Activated naive CD4-positive, alpha-beta T cell treated with anti-CD3 and anti-CD28 coated beads for 36 hours (primary cell): ENCODE measurements around the gene AFG1L. TPM values are rescaled to one million over a fixed set of nuclear protein-coding genes. Genes with fewer than 3 reads are reported as not detected.

ENCODE experiments used
- CTCF ChIA-PET: fragments of 350-600 bp; sonication (Branson Sonifier 250); formaldehyde crosslinking; loops from one replicate; lab custom pipeline; 2021; ENCODE audit warnings: antibody characterized with exemption; lab: Charles Lee
- DNase-seq: peaks from one replicate; pipeline ENCODE4 v3.0.0-alpha.2; 2020
- H3K27ac Mint-ChIP-seq: one replicate; pipeline ENCODE4 v1.8.0; 2021; ENCODE audit warnings: mild to moderate bottlenecking, mixed read lengths
- H3K27me3 Mint-ChIP-seq: one replicate; pipeline ENCODE4 v1.8.0; 2021; ENCODE audit warnings: low read depth, mixed read lengths
- H3K36me3 Mint-ChIP-seq: one replicate; pipeline ENCODE4 v1.8.0; 2021; ENCODE audit warnings: low read depth, mixed read lengths
- H3K4me1 Mint-ChIP-seq: one replicate; pipeline ENCODE4 v1.8.0; 2021; ENCODE audit warnings: low read depth, mixed read lengths
- H3K4me3 Mint-ChIP-seq: one replicate; pipeline ENCODE4 v1.8.0; 2021; ENCODE audit warnings: mild to moderate bottlenecking, moderate library complexity, mixed read lengths
- H3K9me3 Mint-ChIP-seq: one replicate; pipeline ENCODE4 v1.8.0; 2021; ENCODE audit warnings: mixed read lengths
- intact Hi-C: fragments of 100-400 bp; cut with micrococcal nuclease; formaldehyde crosslinking; loops from one replicate; pipeline ENCODE4 v1.15.1; 2023
- total RNA-seq, 2 experiments: library from RNA; stranded (reverse); gene quantifications; one replicate each; pipeline ENCODE4 v1.2.3, GENCODE V29; 2021

The AFG1L gene
- total RNA-seq, 2 experiments from 2014 or later: 5.4 to 5.9 TPM

- Mint-ChIP-seq H3K27ac (no peak overlapping the region), H3K4me1 (peaks cover 3% of the 10 kb centered on the region), H3K4me3 (no peak overlapping the region), H3K27me3 (peaks cover 6% of the 10 kb centered on the region), H3K9me3 (peaks cover 3% of the 10 kb centered on the region), H3K36me3 (peaks cover 30% of the 10 kb centered on the region)
- intact Hi-C loops: no loop called here
- CTCF ChIA-PET: interaction anchor here (2.2 kb wide), 1 partner anchor 16 kb away, joined by 14 read pairs; no protein-coding TSS in a partner anchor
- no peak for DNase-seq
Observed at GRCh38 chr6:108476376-108476775, 181.5 kb downstream of the AFG1L start.

- peaks cover 4% of the 10 kb centered on the region for H3K9me3 Mint-ChIP-seq
- no peak overlapping the region for H3K27ac Mint-ChIP-seq
- peaks cover 30% of the 10 kb centered on the region for H3K36me3 Mint-ChIP-seq
- no peak overlapping the region for H3K4me3 Mint-ChIP-seq
- intact Hi-C loops: no loop called here
- H3K4me1 Mint-ChIP-seq: peaks cover 3% of the 10 kb centered on the region
- peaks cover 6% of the 10 kb centered on the region for H3K27me3 Mint-ChIP-seq
- DNase-seq: no peak
- CTCF ChIA-PET: interaction anchor here (2.2 kb wide), 1 partner anchor 15 kb away, joined by 14 read pairs; no protein-coding TSS in a partner anchor
Observed at GRCh38 chr6:108476847-108477430, 182.1 kb downstream of the AFG1L start.

GRCh38 chr6:108482559-108482958 is 187.7 kb downstream of the AFG1L start:
- Mint-ChIP-seq H3K4me1 (no peaks in the 10 kb centered on the region), H3K27me3 (no peaks in the 10 kb centered on the region), H3K4me3 (no peak overlapping the region), H3K36me3 (peaks cover 28% of the 10 kb centered on the region), H3K27ac (no peak overlapping the region), H3K9me3 (peaks cover 9% of the 10 kb centered on the region)
- CTCF ChIA-PET: no interaction called here
- DNase-seq: no peak
- intact Hi-C loops: no loop called here

- no peaks in the 10 kb centered on the region for H3K27me3 Mint-ChIP-seq
- no peak overlapping the region for H3K27ac Mint-ChIP-seq
- no peak overlapping the region for H3K4me3 Mint-ChIP-seq
- CTCF ChIA-PET: interaction anchor here (1.4 kb wide), 1 partner anchor 8 kb away, joined by 7 read pairs; no protein-coding TSS in a partner anchor
- no peak for DNase-seq
- intact Hi-C loops: no loop called here
- H3K9me3 Mint-ChIP-seq: peaks cover 9% of the 10 kb centered on the region
- peaks cover 22% of the 10 kb centered on the region for H3K36me3 Mint-ChIP-seq
- no peaks in the 10 kb centered on the region for H3K4me1 Mint-ChIP-seq
Observed at GRCh38 chr6:108484016-108484415, 189.2 kb downstream of the AFG1L start.

GRCh38 chr6:108489699-108490098 is 194.8 kb downstream of the AFG1L start:
- Mint-ChIP-seq H3K4me3 (no peak overlapping the region), H3K27me3 (peaks cover 2% of the 10 kb centered on the region), H3K36me3 (no peaks in the 10 kb centered on the region), H3K9me3 (no peaks in the 10 kb centered on the region), H3K27ac (no peak overlapping the region), H3K4me1 (no peaks in the 10 kb centered on the region)
- intact Hi-C loops: loop anchor here (10.0 kb wide), 1 partner anchor 515 kb away; no protein-coding TSS in a partner anchor
- CTCF ChIA-PET: interaction anchor here (2.3 kb wide), 1 partner anchor 375 kb away, joined by 6 read pairs; no protein-coding TSS in a partner anchor
- no peak for DNase-seq

- no peak for DNase-seq
- H3K4me1 Mint-ChIP-seq: no peaks in the 10 kb centered on the region
- intact Hi-C loops: loop anchor here (1.0 to 10.0 kb wide), 4 partner anchors 231 to 517 kb away; partner anchors contain the start of gene SNX3
- CTCF ChIA-PET: interaction anchor here (0.6 to 3.6 kb wide), 57 partner anchors 9 to 935 kb away, joined by 3 to 30 read pairs (median 4); no protein-coding TSS in a partner anchor
- peaks cover 2% of the 10 kb centered on the region for H3K27me3 Mint-ChIP-seq
- H3K27ac Mint-ChIP-seq: no peak overlapping the region
- no peaks in the 10 kb centered on the region for H3K36me3 Mint-ChIP-seq
- no peaks in the 10 kb centered on the region for H3K9me3 Mint-ChIP-seq
- H3K4me3 Mint-ChIP-seq: no peak overlapping the region
Observed at GRCh38 chr6:108492131-108492766, 197.4 kb downstream of the AFG1L start.

GRCh38 chr6:108494434-108494833 is 199.6 kb downstream of the AFG1L start:
- Mint-ChIP-seq H3K4me1 (no peaks in the 10 kb centered on the region), H3K27me3 (peaks cover 2% of the 10 kb centered on the region), H3K27ac (no peak overlapping the region), H3K4me3 (no peak overlapping the region), H3K9me3 (no peaks in the 10 kb centered on the region), H3K36me3 (no peaks in the 10 kb centered on the region)
- intact Hi-C loops: loop anchor here (10.0 kb wide), 1 partner anchor 520 kb away; no protein-coding TSS in a partner anchor
- DNase-seq: no peak
- CTCF ChIA-PET: interaction anchor here (0.6 to 0.7 kb wide), 2 partner anchors 380 to 399 kb away, joined by 3 to 4 read pairs; no protein-coding TSS in a partner anchor

- CTCF ChIA-PET: no interaction called here
- Mint-ChIP-seq H3K4me1 (no peaks in the 10 kb centered on the region), H3K4me3 (no peak overlapping the region), H3K27ac (no peak overlapping the region), H3K9me3 (no peaks in the 10 kb centered on the region), H3K36me3 (peaks cover 2% of the 10 kb centered on the region), H3K27me3 (no peaks in the 10 kb centered on the region)
- DNase-seq: peak; percentile 30
- intact Hi-C loops: loop anchor here (10.0 kb wide), 1 partner anchor 523 kb away; no protein-coding TSS in a partner anchor
Observed at GRCh38 chr6:108497883-108498282, 203.0 kb downstream of the AFG1L start.

- intact Hi-C loops: no loop called here
- no peak for DNase-seq
- Mint-ChIP-seq H3K27ac (no peak overlapping the region), H3K36me3 (peaks cover 5% of the 10 kb centered on the region), H3K4me3 (no peak overlapping the region), H3K4me1 (no peaks in the 10 kb centered on the region), H3K9me3 (no peaks in the 10 kb centered on the region), H3K27me3 (no peaks in the 10 kb centered on the region)
- CTCF ChIA-PET: interaction anchor here (1.0 to 1.5 kb wide), 2 partner anchors 23 to 380 kb away, joined by 3 to 4 read pairs; no protein-coding TSS in a partner anchor
Observed at GRCh38 chr6:108501559-108501958, 206.7 kb downstream of the AFG1L start.

GRCh38 chr6:108502832-108503231 is 208.0 kb downstream of the AFG1L start:
- Mint-ChIP-seq H3K27me3 (no peaks in the 10 kb centered on the region), H3K4me3 (no peak overlapping the region), H3K9me3 (no peaks in the 10 kb centered on the region), H3K36me3 (peaks cover 5% of the 10 kb centered on the region), H3K4me1 (no peaks in the 10 kb centered on the region), H3K27ac (no peak overlapping the region)
- CTCF ChIA-PET: no interaction called here
- DNase-seq: no peak
- intact Hi-C loops: no loop called here

GRCh38 chr6:108507316-108507715 is 212.5 kb downstream of the AFG1L start:
- Mint-ChIP-seq H3K4me3 (no peak overlapping the region), H3K36me3 (peaks cover 15% of the 10 kb centered on the region), H3K27me3 (no peaks in the 10 kb centered on the region), H3K4me1 (no peaks in the 10 kb centered on the region), H3K9me3 (no peaks in the 10 kb centered on the region), H3K27ac (no peak overlapping the region)
- DNase-seq: no peak
- intact Hi-C loops: no loop called here
- CTCF ChIA-PET: interaction anchor here (1.6 kb wide), 1 partner anchor 16 kb away, joined by 4 read pairs; no protein-coding TSS in a partner anchor

GRCh38 chr6:108510461-108511319 is 215.8 kb downstream of the AFG1L start:
- peaks cover 19% of the 10 kb centered on the region for H3K36me3 Mint-ChIP-seq
- no peaks in the 10 kb centered on the region for H3K4me1 Mint-ChIP-seq
- H3K4me3 Mint-ChIP-seq: no peak overlapping the region
- H3K9me3 Mint-ChIP-seq: no peaks in the 10 kb centered on the region
- H3K27me3 Mint-ChIP-seq: no peaks in the 10 kb centered on the region
- CTCF ChIA-PET: interaction anchor here (1.0 kb wide), 1 partner anchor 17 kb away, joined by 3 read pairs; no protein-coding TSS in a partner anchor
- DNase-seq: no peak
- intact Hi-C loops: no loop called here
- no peak overlapping the region for H3K27ac Mint-ChIP-seq
